Adrenal gland (tissue), 5 donors: ENCODE measurements around the gene EFNA2.

ENCODE experiments used
- POLR2A ChIP-seq, 2 donors: fragments of 450-650 bp; IDR thresholded peaks; one replicate each; pipeline ENCODE4 v1.6.1; 2017; ENCODE audit warnings: antibody characterized with exemption in 2 of 2, mild to moderate bottlenecking in 2 of 2, moderate library complexity in 1 of 2
- TF ChIP-seq, protein P1 (sequence below), 6 experiments: fragments of 450-650 bp in 4 of 6; fragments of 200-600 bp in 2 of 6; sonication (generic) in 1 of 6; IDR thresholded peaks; 1 replicate in 5 of 6; 2 replicates in 1 of 6; pipeline versions ENCODE4 v1.5.1 to v1.8.0; 2016 to 2021; ENCODE audit warnings: antibody characterized with exemption in 6 of 6, mild to moderate bottlenecking in 2 of 6, moderate library complexity in 1 of 6
- donor health status: DM: no; HTN: no; CAD: no.

DNA sequence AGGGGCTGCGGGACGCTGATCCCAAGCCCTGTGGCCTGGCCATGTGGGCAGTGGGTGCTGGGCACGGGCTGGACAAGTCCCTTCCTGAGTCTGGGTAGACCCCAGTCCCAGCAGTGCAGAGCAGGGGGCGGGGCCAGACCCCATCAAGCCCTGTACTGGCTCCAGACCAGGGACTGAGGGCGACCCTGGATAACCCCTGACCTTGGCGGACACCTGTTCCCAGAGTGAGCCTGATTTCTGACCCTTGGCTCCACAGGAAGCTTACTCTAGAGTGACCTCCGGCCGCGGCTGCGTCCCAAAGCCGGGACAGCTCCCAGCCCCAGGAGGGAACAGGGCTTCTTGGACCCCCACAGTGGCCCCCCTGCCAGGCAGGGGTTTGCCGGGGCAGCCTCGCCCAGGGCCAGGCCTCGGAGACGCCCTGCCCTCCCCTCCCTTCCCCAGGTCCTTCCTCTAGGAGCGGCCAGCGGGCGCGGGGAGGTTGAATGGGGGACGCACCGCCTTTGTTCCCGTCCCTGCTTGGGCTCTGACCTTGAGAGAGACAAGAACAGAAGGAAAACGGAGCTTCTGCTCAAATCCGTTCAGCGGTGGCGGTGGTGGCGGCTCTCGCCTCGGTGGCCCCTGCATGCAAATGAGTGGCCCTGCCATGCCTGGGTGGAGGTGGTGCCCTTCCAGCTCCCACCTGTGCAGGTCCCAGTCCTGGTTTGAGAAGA is 2.3 kb upstream of the EFNA2 start:
- no peak for TF ChIP-seq POLR2A (IDR thresholded peaks at IDR 0.05)
- TF ChIP-seq, protein P1, sequence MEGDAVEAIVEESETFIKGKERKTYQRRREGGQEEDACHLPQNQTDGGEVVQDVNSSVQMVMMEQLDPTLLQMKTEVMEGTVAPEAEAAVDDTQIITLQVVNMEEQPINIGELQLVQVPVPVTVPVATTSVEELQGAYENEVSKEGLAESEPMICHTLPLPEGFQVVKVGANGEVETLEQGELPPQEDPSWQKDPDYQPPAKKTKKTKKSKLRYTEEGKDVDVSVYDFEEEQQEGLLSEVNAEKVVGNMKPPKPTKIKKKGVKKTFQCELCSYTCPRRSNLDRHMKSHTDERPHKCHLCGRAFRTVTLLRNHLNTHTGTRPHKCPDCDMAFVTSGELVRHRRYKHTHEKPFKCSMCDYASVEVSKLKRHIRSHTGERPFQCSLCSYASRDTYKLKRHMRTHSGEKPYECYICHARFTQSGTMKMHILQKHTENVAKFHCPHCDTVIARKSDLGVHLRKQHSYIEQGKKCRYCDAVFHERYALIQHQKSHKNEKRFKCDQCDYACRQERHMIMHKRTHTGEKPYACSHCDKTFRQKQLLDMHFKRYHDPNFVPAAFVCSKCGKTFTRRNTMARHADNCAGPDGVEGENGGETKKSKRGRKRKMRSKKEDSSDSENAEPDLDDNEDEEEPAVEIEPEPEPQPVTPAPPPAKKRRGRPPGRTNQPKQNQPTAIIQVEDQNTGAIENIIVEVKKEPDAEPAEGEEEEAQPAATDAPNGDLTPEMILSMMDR (IDR thresholded peaks at IDR 0.05): no peak
